Epidermal melanocyte (primary cell): ENCODE measurements around the gene PTBP1.
"Not testable (repeated sequence)": the region's sequence is repeated elsewhere in the genome, so short reads cannot be mapped to it uniquely, and the experiment has no call there.

Experiments used
- DNase-seq: peaks from one replicate; pipeline ENCODE4 v3.0.0; 2011; ENCODE audit warnings: low spot score; ENCODE audit not compliant: insufficient read length

The PTBP1 gene

GRCh38 chr19:810077-810855 is 13.0 kb downstream of the PTBP1 start:
- peak; percentile 21 for DNase-seq

DNA sequence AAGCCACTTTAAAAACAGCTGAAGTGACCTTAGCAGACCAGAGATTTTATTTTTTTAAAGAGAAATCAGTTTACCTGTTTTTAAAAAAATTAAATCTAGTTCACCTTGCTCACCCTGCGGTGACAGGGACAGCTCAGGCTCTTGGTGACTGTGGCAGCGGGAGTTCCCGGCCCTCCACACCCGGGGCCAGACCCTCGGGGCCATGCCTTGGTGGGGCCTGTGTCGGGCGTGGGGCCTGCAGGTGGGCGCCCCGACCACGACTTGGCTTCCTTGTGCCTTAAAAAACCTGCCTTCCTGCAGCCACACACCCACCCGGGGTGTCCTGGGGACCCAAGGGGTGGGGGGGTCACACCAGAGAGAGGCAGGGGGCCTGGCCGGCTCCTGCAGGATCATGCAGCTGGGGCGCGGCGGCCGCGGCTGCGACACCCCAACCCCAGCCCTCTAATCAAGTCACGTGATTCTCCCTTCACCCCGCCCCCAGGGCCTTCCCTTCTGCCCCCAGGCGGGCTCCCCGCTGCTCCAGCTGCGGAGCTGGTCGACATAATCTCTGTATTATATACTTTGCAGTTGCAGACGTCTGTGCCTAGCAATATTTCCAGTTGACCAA is 13.7 kb downstream of the PTBP1 start:
- peak; percentile 16 for DNase-seq

- peak; percentile 22 for DNase-seq
Measured at GRCh38 chr19:811506-812048, 14.3 kb downstream of the PTBP1 start.

GRCh38 chr19:812049-812746 is 14.9 kb downstream of the PTBP1 start:
- no peak for DNase-seq

- DNase-seq: no peak
Measured at GRCh38 chr19:812747-813218, 15.5 kb downstream of the PTBP1 start.

DNA sequence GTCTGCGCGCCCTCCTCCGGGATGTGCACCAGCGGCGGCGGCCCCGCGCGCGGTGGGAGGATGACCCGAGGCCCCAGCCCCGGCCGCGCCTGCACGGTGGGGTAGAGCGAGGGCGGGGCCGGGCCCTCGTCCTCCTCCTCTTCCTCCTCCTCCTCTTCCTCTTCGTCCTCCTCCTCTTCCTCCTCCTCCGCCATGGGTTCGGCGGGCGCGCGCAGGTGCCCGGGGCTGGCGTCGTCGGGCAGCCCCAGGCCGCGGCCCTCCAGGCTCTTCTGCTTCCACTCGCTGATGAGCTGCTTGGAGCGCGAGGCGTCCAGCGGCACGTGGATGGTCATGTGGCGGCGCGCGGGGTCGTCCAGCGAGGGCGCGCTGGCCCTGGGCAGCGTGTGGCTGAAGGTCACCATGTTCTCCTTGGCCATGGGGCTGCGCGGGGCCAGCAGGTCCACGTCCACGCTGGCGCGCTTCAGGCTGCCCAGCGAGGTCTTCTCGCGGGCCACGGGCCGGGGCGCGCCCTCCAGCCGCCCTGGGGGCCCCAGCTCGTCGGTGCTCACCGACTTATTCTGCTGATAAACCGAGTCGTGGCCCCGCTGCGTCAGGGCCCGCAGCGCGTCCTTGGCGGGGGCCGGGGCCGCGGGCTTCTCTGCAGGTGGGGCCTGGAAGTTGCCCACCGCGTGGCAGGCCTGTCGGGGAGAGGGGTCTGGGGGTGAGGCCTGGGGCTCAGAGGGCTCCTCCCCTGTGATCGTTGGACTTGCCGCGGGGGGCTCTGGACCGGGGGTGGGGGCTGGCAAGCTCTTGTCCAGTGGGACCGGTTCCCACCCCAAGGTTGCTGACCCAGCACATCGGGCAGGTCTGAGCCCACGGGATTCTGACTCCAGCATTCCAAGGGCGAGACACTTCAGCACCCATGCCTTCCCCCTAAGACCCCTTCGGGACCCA is 16.2 kb downstream of the PTBP1 start:
- DNase-seq: peak; percentile 23

GRCh38 chr19:814152-815078 is 17.2 kb downstream of the PTBP1 start:
- DNase-seq: peak; percentile 17

DNA sequence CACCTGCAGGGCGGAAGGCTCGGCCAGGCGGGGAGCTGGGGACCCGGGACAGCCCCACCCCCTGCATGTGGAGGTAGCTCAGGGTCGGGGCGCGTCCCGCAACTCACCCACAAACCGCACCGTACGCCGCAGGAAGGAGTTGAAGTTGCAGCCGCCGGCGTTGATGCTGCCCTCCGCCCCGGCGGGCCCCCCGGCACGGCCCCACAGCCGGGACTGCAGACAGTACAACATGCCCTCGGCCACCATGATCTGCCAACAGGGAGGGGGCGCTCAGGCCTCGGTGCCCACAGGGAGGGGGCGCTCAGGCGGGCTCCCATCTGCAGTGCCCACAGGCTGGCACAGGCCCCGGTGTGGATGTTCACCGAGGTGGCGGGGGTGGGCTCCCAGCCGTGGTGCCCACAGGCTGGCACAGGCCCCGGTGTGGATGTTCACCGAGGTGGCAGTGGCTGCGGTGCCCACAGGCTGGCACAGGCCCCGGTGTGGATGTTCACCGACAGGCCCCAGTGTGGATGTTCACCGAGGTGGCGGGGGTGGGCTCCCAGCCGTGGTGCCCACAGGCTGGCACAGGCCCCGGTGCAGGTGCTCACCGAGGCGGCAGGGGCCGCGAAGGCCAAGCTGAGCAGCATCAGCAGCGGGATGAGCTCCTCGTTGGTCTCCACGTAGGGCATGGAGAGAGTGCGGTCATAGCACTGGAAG is 18.0 kb downstream of the PTBP1 start:
- no peak for DNase-seq

DNA sequence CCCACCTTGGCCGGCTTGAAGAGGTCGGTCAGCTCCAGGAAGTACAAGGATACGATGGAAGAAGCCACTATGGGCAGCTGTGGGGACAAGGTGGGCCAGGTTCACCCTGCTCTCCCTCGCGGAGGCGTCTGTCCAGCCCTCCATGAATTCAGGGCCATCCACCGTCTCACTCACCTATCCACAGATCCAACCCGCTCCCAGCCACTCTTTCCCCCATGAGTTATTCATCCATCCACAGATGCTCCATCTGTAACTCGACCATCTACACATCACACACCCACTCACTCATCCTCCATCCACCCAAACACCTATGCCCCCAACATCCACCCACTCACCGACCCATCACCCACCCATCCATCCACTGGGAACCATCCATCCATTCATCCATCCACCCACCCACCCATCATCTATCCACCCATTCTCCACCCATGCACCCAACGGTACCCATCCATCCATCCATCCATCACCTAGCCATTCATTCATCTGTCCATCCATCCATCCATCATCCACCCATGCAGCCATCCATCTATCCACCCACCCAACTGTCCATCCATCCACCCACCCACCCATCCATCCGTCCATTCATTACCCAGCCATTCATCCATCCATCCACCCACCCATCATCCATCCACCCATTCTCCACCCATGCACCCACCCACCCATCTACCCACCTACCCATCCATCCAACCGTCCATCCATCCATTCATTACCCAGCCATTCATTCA is 18.7 kb downstream of the PTBP1 start:
- DNase-seq: no peak

GRCh38 chr19:816500-816857 is 19.2 kb downstream of the PTBP1 start:
- no peak for DNase-seq

DNA sequence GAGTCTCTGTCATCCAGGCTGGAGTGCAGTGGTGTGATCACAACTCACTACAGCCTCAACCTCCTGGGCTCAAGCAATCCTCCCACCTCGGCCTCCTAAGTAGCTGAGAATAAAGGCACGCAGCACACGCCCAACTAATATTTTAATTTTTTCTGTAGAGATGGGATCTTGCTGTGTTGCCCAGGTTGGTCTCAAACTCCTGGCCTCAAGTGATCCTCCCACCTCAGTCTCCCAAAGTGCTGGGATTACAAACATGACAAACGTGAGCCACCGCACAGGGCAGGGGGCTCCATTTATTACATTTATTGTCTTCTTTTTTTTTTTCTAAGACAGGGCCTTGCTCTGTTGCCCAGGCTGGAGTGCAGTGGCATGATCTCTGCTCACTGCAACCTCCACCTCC is 23.0 kb downstream of the PTBP1 start:
- not testable (repeated sequence) for DNase-seq

GRCh38 chr19:821231-821824 is 24.1 kb downstream of the PTBP1 start:
- no peak for DNase-seq

DNA sequence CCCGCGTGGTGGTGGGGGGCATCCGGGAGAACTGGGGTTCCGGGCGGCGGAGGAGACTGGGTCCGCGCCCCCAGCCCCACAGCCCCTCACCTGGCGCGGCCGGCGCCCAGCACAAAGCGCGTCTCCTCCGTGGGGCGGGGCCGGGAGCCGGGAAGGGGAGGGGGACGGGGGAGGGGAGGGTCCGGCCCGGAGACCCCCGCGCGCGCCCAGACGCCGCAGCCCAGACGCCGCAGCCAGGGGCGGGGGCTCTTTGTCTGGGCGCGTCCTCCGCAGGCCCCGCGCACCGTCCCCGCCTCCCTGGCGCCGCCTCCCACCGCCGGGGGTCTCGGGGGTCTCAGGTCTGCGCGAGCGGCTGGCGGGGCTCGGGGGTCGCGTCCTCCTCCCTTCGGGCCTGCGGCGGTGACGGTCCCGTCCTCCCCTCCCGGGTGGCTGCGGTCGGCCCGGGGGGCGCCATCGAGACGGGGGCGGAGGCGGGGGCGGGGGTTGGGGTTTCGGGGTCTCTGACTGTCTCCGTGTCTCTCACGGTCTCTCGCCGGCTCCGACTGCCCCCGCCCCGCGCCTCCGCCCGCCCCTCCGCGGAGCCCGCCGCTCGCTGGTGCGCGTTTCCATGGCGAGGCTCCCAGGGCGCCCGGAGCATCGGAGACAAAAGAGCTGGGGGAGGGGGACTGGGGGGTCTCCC is 24.7 kb downstream of the PTBP1 start, which contains the start of gene PLPPR3:
TSS of gene PLPPR3 (minus strand) at position 131 of the 679 bp plus-strand sequence. CDS start 396 bp downstream, outside the sequence.
- DNase-seq: no peak

DNA sequence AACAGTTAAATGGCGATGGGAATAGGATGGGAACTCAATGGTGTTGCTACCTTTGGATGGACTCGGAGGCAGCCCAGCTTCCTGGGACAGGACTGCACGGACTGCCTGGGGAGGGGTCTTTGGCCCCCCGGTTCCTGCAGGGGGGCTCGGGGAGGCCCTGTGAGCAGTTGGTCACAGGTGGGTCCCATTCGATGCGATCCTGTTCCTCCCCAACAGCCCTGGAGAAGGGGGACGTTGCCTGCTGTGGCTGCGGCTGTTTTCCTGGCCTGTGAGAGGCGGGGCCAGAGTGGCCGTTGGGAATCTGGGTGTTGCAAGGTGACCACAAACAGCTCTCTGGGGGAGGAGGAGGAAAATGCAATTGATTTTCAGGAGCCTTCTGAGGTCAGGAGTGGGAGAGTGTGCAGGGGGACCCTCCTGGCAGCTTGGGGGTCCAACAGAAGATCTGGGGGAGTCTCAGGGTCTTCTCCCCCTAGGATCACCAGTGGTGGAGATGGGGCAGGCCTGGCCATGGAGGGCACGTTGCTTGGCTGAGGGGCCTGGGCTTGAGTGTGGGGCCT is 26.4 kb downstream of the PTBP1 start:
- DNase-seq: no peak

GRCh38 chr19:824885-825284 is 27.6 kb downstream of the PTBP1 start:
- no peak for DNase-seq

DNA sequence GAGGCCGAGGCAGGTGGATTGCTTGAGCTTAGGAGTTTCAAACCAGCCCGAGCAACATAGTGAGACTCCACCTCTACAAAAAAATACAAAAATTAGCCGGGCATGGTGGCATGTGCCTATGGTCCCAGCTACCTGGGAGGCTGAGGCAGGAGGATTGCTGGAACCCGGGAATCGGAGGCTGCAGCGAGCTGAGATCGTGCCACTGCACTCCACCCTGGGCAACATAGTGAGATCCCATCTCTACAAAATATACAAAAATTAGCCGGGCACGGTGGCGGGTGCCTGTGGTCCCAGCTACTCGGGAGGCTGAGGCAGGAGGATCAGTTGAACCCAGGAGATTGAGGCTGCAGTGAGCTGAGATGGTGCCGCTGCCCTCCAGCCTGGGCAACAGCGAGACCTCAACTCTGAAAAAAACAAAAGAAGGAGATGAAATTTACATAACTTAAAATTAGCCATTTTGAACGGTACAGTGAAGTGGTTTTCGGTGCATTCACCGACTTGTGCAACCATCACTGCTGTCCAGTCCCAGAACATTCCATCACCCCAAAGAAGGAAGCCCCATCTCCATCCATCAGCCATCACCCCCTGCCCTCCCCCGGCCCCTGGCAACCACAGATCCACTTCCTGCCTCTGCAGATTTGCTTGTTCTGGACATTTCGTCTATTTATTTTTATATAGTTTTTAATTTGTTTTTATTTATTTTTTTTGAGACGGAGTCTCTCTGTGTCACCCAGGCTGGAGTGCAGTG is 28.8 kb downstream of the PTBP1 start:
- DNase-seq: no peak

DNA sequence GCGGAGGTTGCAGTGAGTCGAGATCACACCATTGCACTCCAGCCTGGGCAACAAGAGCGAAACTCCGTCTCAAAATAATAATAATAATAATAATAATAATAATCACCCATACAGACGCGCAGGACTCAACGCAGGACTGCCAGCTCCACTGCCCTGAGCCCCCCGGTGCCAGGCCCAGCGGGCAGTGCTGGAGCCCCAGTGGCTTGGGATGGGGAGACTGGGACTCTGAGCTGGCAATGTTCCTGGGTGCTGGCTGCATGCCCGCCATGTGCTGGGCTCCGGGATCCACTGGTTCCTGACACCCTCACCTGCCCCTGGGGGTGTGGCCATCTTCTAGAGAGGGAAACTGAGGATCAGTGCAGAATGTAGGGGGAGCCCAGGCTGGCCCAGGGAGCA is 30.1 kb downstream of the PTBP1 start:
- DNase-seq: no peak
